Suppressor macrophage treated with lipopolysaccharide for 1 hour (primary cell): Measurements from ENCODE around the gene SLC25A23.
"Not testable (repeated sequence)": the region's sequence is repeated elsewhere in the genome, so short reads cannot be mapped to it uniquely, and the experiment has no call there.

Experiments used
- DNase-seq, 3 donors: peaks; one replicate each; pipeline ENCODE4 v3.0.0-alpha.2; 2020 to 2022

SLC25A23 gene

DNA sequence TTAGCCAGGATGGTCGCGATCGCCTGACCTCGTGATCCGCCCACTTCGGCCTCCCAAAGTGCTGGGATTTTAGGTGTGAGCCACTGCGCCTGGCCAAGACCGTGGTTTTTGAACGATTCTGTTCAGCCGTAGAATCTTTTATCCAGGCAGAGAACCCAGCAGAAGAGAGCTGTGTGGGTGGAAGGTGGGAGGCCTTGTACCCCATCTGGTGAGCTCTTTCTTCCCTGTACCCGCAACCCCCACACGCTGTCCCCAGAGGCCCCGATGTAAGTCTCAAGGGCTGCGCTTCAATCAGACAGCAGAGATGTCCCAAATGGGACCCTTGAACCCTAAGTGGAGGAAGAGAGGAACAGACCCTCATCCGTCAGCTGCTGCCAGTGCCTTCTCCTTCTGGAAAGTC, 3.7 kb downstream of the SLC25A23 start:
- DNase-seq = no peak

DNA sequence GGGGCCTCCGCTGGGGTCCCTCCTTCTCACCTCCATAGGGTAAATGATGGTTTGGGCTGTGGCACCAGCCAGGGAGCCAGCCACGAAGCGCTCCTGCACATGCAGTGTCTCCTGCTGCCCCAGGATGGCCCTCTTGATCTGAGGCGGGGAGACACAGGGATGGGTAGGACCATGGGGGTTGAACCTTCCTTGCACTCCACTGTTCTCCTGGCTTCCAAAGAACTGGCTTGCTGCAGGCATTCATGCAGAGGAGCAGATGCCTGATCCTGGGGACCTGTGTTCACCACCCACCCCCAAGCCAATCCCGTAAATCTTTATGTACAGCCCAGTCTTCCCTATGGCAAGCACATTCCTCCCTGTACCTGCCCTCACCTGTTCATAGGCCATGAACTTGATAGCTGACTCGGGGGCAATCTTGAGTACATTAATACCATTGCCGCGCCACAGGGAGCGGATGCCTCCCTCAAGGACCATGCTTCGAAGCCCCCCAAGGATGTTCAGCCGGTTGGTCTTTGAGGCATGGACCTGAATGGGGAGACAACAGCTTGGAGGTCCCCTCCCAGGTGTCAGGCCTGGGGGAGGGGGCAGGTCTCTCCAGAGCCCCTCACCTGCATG, 5.5 kb downstream of the SLC25A23 start:
- no peak for DNase-seq

DNA sequence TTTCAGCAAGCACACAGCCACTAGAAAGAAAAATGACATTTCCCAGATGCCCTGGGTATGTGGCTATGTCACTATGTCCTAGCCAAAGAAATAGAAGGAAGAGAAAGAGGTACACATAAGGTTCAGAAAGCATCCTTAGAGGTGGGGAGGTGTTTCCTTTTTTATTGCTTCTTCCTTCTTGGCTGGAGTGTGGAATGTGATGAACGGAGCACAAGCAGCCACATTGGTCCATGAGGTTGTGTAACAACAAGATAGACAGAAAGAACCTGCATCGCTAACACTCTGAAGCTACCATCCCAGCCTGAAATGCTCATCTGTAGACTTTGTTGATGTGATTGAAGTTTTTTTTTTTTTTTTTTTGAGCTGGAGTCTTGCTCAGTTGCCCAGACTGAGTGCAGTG, 6.7 kb downstream of the SLC25A23 start:
- DNase-seq = no peak

- DNase-seq = no peak
These were observed 7.4 kb downstream of the SLC25A23 start for GRCh38 chr19:6452223-6452614.

DNA sequence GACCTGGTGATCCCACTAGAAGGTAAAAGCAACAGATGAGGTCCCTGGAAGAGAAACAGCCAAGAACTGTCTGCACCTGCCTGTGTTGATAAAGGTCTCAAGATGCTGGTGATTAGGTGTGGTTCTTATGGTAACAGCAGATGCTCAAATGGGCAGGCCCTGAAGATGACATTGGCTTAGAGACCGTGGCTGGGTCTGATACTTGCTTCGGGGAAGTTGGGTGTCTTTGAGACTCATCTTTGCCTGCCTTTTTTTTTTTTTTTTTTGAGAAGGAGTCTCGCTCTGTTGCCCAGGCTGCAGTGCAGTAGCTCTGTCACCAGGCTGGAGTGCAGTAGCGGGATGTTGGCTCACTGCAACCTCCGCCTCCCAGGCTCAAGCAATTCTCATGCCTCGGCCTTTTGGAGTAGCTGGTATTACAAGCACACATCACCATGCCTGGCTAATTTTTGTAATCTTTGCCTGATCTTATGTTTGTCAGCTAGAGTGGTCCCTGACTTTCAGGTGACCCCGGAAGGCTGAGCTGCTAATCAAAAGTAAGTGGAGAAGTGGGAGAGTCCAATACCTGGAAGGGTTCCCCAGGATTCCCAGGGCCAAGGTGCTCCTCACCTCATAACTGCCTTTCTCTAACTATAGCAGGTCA, 7.9 kb downstream of the SLC25A23 start:
- no peak for DNase-seq

DNA sequence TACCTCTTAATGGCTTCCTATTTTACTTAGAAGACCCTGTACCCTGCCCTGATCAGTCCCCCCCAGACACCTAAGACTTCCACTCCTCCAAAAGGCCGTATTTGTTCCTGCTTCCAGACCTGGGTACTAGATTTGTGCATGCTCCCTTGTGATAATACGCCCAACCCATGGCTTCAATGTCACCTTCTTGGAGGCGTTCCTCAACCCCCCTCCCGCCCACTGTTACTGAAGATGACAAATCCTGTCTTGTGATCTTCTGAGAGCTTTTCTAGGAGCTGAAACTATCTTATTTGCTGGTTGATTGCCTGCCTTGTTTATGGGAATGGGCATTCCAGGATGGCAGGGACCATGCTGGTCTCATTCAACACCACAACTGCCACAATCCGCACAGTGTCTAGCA, 9.4 kb downstream of the SLC25A23 start:
- peak in 2 of 3 donors; percentile 22 to 37 for DNase-seq

GRCh38 chr19:6448045-6448444, 11.5 kb downstream of the SLC25A23 start:
- DNase-seq = no peak

DNA sequence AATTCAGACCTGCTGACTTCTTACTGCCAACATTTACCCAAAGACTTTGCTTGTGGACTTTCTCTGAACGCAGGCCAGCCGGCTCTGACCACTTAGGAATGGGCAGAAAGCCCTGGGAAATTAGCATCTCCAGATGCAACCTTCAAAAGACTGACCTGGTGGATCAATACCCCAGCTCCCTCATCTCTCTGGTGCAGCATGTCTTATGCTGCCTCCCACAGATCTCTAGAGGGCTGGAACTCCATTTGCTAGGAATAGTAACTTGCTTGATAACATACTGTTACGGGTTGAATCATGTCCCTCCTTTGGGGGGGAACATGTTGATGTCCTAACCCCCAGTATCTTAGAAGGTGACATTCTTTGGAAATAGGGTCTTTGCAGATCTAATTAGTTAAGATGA, 13.1 kb downstream of the SLC25A23 start:
- DNase-seq = no peak

DNA sequence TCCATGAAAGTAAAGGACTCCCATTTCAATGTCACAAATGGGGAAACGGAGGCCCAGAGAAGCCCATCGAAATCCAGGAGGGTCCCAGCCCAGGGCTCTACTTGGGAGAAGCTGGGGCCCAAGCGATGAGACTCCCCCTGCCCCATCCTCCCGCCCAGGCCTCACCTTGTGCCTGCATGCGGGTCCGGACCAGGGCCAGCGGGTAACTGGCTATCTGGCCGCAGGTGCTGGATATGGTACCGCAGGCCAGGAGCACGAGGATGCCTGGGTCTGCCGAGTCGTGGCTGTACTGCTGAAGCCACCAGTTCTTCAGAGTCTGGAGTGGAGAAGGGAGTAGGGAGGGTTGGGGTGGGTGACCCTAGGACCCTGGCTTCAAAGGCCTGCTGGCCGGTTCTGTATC, 15.6 kb downstream of the SLC25A23 start:
- no peak for DNase-seq

DNA sequence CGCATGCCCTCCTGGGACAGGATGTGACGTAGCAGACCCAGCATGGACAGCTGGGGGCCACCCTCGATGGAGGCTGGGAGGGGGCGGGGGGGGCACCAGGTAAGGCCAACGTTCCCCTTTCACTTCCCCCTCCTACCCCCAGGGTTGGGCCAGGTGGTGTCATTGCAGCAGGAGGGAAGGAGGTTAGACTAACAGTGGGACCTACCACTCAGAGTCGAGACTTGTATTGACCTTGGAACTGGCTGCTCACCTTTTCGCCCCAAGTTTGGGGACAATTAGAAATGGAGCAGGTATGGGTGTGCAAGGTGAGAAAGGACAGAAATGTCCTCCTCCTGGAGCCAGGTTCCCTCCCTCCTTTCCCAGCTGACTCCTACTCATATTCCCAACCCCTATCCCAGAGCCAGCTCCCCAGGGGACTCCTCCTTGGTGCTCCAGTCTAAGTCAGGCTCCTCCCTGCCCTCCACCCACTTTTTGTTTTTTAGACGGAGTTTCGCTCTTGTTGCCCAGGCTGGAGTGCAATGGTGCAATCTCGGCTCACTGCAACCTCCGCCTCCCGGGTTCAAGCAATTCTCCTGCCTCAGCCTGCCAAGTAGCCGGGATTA, 17.4 kb downstream of the SLC25A23 start:
- DNase-seq = no peak

- DNase-seq = no peak
These were observed 18.7 kb downstream of the SLC25A23 start for GRCh38 chr19:6440905-6441304.

- no peak for DNase-seq
These were observed 19.8 kb downstream of the SLC25A23 start for GRCh38 chr19:6439743-6440142.

DNA sequence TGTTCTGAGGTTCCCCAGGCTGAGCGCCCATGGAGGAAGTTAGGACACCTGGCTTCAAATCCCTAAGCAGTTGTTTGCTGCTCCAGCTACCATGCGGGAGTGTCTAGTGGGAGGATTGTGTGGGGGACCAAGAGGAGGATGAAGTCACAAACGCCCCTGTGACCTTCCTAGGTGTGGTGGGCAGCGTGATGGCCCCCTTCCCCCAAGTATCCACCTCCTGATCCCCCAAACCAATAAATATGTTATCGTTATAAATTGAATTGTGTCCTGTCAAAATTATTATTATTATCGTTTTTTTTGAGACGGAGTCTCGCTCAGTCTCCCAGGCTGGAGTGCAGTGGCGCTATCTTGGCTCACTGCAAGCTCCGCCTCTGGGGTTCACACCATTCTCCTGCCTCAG, 25.9 kb downstream of the SLC25A23 start, which contains the start of gene SLC25A41:
Gene SLC25A41, minus strand, starts transcription at position 101 of the 400 bp plus-strand sequence. Its CDS starts 70 bp downstream, at position 31.
- DNase-seq = no peak

DNA sequence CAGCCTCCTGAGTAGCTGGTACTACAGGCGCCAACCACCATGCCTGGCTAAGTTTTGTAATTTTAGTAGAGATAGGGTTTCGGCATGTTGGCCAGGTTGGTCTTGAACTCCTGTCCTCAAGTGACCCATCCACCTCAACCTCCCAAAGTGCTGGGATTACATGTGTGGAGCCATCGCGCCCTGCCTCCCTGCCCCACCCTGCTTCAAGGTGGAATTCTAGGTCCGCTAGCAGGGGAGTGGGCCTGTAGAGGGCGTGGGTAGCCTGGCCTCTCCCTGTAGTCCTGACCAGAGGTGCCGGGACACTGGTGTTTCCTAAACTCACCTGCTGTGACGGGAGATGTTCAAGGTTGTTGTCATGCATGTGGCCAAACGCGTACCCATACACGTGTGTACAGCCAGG, 26.4 kb downstream of the SLC25A23 start:
- DNase-seq = no peak

- no peak for DNase-seq
These were observed 27.7 kb downstream of the SLC25A23 start for GRCh38 chr19:6431891-6432290.

DNA sequence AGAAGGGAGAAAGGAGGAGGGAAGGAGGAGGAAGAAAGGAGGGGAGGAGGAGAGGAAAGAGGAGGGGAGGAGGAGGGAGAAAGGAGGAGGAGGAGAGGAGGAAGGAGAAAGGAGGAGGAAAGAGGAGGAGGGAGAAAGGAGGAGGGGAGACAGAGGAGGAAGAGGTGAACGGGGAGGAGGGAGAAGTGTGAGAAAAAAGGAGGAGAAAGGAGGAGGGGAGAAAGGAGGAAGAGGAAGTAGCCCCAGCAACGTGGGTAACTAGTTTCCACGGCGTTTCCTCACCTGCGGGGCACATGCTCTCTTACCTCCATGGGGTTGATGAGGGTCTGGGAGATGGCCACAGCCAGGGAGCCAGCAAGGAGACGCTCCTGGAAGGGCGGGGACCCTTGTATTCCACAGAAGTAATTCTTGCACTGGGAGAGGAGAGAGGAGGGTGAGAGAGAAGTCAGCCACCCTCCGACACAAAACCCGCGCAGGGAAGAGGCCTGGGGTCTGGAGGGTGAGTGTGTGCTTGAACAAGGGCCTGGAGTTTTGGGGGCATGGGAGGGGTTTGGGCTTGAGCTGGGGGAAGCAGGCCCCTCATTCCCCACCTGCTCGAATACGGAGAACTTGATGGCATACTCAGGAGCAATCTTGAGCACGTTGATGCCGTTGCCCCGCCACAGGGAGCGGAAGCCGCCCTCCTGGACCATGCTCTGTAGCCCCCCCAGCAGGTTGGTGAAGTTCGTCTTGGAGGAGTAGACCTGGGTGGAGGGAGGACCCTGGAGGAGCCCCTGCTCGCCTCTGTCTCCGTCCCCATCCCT, 30.0 kb downstream of the SLC25A23 start:
- DNase-seq = no peak

DNA sequence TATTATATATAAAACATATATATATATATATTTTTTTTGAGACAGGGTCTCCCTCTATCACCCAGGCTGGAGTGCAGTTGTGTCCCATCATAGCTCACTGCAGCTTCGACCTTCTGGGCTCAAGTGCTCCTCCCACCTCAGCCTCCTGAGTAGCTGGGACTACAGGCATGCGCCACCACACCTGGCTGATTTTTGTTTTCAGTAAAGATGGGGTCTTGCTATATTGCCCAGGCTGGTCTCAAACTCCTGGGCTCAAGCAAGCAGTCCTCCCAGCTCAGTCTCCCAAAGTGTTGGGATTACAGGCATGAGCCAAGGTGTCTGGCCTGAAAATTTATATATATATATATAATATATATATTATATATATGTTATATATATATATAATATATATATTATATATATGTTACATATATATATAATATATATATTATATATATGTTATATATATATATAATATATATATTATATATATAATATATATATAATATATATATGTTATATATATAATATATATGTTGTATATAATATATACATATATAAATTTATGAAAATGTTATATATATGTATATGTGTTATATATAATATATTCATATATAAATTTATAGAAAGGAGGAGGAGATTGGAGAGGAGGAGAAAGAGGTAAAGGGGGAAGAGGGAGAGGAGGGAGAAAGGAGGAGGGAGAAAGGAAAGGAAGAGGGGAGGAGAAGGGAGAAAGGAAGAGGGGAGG, 30.7 kb downstream of the SLC25A23 start:
- not testable (repeated sequence) for DNase-seq

DNA sequence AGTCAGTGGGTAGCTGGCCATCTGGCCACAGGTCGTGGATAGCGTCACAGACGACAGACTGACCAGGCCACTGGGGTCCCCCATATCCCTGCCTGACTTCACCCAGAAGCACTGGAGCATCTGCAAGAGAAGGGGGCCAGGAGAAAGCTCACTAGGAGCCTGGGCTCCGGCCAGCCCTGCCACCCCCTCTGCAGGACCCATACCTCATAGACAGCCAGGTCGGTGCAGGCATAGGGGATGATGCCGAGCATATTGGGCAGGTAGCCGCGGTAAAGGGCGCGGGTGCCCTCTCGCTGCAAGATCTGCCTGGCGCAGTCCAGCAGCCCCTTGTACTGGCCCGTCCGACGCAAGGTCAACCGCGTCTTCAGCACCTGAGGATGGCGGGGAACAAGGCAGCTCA, 32.5 kb downstream of the SLC25A23 start:
- DNase-seq = no peak

GRCh38 chr19:6425732-6426620, 33.6 kb downstream of the SLC25A23 start:
- DNase-seq = peak in 2 of 3 donors; percentile 13 to 18

DNA sequence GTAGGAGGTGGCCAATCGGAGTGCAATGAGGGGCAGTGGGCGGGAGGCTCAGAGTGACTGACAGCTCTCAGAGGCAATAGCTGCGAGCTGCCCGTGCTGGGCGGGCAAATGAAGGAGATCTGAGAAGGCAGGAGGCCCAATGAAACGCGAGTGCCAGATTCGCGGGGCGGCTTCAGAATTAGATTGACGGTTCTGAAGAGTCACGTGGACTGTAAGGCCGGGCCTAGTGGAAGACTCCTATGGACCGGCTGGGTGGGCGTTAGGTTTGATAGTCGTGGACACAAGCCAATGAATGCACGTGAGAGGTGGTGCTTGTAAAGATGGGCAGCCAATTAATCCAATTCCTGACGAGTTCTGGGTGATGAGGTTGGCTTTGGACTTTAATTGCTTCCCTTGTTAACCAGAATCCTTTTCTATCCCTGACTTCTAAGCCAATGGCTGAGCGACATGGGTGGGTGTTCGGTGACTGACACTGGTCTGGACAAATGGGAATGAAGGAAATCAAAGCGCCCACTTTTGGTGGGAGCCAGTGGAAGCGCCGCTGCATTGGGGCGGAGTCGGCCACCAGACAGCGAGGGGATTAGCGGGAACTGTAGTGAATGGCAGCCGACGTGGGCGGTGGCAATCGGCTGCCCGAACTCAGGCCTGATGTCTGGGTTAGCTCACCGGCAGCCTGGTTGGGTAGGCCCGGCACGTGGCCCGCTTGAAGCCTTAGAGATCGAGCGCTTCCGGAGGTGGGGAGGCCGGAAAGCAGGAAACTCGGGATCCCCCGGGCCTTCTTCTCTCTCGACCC, 34.5 kb downstream of the SLC25A23 start:
- peak; percentile 99 to 100 (median 100) for DNase-seq
